NCI-H2196 (cell line): ENCODE data around the gene RBBP8.

Experiments
- DNase-seq: peaks from one replicate; lab custom pipeline; 2025; ENCODE audit not compliant: unreplicated experiment; lab: John Stamatoyannopoulos, UW

Gene RBBP8

GRCh38 chr18:23059541-23060465 is 126.7 kb downstream of the RBBP8 start:
- DNase-seq = no peak

GRCh38 chr18:23062011-23062410 is 128.9 kb downstream of the RBBP8 start:
- DNase-seq = no peak

GRCh38 chr18:23063502-23063901 is 130.4 kb downstream of the RBBP8 start:
- no peak for DNase-seq

GRCh38 chr18:23065234-23065806 is 132.2 kb downstream of the RBBP8 start:
- DNase-seq = no peak

- DNase-seq = no peak
These were observed 132.9 kb downstream of the RBBP8 start for GRCh38 chr18:23066060-23066459.

GRCh38 chr18:23066504-23067039 is 133.4 kb downstream of the RBBP8 start:
- DNase-seq = no peak

GRCh38 chr18:23067236-23067635 is 134.1 kb downstream of the RBBP8 start:
- DNase-seq = no peak

- no peak for DNase-seq
These were observed 134.9 kb downstream of the RBBP8 start for GRCh38 chr18:23068011-23068410.

GRCh38 chr18:23068570-23069310 is 135.6 kb downstream of the RBBP8 start:
- no peak for DNase-seq

GRCh38 chr18:23069481-23069880 is 136.4 kb downstream of the RBBP8 start:
- no peak for DNase-seq

- no peak for DNase-seq
These were observed 136.8 kb downstream of the RBBP8 start for GRCh38 chr18:23069898-23070297.

- DNase-seq = no peak
These were observed 138.2 kb downstream of the RBBP8 start for GRCh38 chr18:23071285-23071684.

GRCh38 chr18:23072079-23072478 is 139.0 kb downstream of the RBBP8 start:
- DNase-seq = no peak

- no peak for DNase-seq
These were observed 141.0 kb downstream of the RBBP8 start for GRCh38 chr18:23073996-23074606.
